ENCODE measurements around the gene PLEKHF1.

GRCh38 chr19:29630655-29631054 is 34.6 kb upstream of the PLEKHF1 start:
- TF ChIP-seq POLR2A (IDR thresholded peaks at IDR 0.05) (no peak), CTCF (IDR thresholded peaks at IDR 0.05) (no peak)
